HG03066 (cell line): Measurements from ENCODE around the gene LRRC45.
"Not testable (repeated sequence)": the region's sequence is repeated elsewhere in the genome, so short reads cannot be mapped to it uniquely, and the experiment has no call there.

ENCODE experiments used
- ATAC-seq: cut with Tn5 transposase; IDR thresholded peaks from one replicate; pipeline ENCODE4 v1.9.1; 2021; ENCODE audit warnings: low read depth; ENCODE audit not compliant: unreplicated experiment

Gene LRRC45

DNA sequence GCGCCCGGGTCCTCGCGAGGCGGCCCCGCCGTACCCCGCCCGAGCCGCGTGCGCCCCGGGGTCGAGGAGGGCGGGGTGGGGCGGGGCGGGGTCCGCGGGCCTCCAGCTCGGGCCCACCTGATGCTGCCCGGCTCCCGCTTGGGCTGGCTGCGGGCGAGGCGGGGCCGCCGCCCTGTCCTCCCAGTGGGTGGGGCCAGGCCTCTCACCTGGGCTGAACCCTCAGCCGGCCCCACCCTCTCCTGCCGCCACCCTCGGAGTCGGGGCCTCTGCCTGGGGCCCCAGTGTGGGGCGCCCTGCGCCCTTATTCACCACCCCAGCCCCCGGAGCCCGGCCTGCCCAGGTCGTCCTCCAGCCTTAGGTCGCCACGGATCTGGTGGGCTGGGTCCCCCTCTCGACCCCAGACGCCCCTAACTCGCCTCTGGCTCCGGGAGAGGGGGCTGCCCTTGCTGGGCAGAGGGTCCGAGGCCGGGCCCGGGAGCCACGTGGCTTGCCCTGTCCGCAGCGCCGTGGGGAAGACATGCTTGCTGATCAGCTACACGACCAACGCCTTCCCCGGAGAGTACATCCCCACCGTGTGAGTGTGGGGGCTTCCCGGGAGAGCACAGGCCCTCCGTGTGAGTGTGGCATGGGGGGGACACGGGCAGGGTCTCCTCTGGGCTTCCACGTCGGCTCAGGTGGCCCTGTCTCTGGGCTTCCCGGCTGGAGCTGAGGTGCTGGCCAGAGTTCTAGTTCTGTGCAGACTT, 9.0 kb downstream of the LRRC45 start:
- ATAC-seq: no peak

DNA sequence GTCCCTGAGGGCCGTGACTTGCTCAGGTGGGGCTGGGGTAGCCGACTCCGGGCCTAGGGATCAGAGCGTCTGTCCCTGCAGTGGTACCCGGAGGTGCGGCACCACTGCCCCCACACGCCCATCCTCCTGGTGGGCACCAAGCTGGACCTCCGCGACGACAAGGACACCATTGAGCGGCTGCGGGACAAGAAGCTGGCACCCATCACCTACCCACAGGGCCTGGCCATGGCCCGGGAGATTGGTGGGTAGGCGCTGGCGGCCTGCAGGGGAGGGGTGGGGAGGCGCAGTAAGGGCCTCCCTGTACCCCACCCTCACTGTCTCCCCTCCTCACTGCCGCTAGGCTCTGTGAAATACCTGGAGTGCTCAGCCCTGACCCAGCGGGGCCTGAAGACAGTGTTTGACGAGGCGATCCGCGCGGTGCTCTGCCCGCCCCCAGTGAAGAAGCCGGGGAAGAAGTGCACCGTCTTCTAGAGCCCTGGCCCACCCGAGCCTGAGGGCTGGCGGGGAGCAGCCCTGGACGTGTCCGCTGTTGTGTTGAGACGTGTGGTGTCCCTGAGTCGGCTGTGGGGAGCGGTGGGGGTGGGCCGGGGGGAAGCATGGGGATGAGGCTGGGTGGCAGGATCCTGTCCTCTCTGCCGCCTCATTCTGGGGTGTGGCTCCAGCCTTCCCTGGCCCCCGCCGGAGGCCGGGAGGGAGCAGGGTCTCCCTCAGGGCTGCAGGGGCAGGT, 10.4 kb downstream of the LRRC45 start:
- ATAC-seq: no peak

- ATAC-seq: no peak
Observed at GRCh38 chr17:82034371-82035011, 11.4 kb downstream of the LRRC45 start.

- no peak for ATAC-seq
Observed at GRCh38 chr17:82035488-82035887, 12.4 kb downstream of the LRRC45 start.

- no peak for ATAC-seq
Observed at GRCh38 chr17:82035956-82036633, 13.0 kb downstream of the LRRC45 start.

GRCh38 chr17:82036634-82037091, 13.6 kb downstream of the LRRC45 start:
- no peak for ATAC-seq

DNA sequence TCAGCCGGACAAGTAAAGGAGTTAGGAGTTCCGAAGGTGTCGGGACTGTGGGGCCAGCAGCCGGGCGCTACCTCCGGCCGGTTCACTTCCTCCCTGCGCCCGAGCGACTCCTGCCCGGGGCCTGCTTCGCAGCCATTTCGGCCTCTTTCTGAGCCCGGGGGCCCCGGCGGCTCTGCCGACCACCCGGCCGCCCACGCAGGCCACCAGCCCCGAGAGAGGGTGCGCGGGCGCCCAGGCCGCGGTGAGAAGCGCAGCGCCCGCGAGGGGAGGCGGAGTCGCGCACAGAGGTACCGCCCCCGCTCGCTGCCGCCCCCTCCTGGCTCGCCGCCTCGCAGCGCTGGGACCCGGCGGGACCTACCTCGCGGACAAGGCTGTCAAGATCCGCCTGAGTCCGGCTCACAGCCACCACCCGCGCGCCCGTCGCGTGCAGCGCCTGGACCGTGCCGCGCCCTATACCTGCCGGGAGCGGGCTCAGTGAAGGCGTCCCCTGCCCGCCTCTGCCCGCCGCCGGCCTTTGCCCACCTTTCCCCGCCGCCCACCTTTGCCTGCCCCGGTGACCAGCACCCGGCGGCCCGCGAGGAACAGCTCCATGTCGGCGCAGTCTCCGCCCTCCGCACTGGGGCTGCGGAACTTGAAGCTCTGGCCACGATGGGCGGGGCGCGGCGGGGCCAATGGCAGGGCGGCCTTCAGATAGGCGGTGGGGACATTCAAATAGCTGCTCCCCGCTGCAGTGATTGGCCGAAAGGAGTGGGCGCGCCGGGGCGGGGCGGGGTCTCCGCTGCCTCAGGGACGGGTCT, 14.2 kb downstream of the LRRC45 start, which contains the start of gene DCXR:
Gene DCXR (minus strand): TSS at position 606 of the 797 bp plus-strand sequence. CDS start 15 bp downstream, at position 591.
- ATAC-seq: peak; percentile 85

- ATAC-seq: no peak
Observed at GRCh38 chr17:82037889-82038195, 14.7 kb downstream of the LRRC45 start.

GRCh38 chr17:82038796-82039409, 15.8 kb downstream of the LRRC45 start:
- not testable (repeated sequence) for ATAC-seq

GRCh38 chr17:82039695-82040299, 16.7 kb downstream of the LRRC45 start:
- ATAC-seq: no peak

DNA sequence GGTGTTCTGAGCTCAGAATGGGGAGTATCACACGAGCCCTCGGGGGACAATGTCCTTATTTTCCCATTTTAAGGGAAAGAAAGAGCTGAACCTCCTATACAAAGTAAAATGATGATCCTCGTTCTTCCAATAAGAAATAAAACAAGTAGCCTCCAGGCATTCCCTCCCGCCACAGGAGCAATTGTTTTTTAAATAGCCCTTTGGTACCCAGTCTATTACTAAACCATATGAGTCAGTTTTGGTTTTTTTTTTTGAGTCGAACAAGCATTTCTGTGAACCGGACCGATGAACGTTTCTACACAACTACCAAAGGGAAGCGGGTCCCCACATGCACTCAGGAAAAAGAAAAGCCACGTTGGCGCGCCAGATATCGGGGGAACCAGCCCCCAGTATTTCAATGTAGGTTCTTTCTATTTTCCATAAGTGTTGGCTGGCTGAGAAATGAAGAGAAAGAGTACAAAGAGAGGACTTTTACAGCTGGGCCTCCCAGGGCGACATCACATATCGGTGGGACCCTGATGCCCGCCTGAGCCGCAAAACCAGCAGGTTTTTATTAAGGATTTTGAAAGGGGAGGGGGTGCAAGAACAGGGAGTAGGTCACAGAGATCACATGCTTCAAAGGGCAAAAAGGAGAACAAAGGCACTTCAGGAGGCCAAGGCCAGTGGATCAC, 18.2 kb downstream of the LRRC45 start:
- ATAC-seq: no peak

- ATAC-seq: no peak
Observed at GRCh38 chr17:82042649-82043048, 19.5 kb downstream of the LRRC45 start.

DNA sequence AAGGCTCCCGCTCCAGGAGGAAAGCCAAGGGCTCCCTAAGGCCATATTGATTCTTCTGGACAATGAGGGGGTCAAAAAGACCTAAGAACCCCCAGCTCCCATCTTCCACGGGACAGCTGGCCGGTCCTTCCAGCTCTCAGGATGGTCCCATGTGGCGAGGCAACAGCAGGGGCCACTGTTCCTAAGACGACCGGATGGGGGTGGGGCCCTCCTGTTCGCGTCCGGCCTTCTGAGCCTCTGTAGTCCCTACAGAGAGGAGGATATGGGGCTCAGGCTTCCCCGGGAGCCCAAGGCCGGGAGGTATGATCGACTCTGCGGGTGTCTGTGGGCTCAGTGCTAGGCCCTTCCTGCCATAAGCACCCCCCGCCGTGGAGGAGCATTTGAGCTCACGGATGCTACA, 20.4 kb downstream of the LRRC45 start:
- ATAC-seq: no peak

GRCh38 chr17:82045936-82046484, 22.9 kb downstream of the LRRC45 start:
- no peak for ATAC-seq

DNA sequence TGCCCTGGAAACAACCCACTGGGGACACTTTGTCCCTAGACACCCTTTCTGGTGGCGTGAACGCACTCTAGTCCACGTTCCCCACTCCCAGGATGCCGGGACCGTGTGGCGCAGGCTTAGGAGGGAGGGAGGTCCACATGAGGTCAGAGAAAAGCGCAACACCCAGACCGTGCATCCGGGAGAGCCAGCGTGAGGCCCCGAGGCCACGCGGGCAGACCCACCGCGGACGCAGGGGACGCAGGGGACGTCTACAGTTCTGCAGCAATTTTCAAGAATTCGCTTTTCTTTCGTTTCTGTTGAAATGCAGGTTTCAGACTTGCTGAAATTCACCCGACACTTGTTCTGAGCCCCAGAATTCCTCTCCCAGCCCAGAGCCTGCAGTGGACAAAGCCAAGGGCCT, 23.8 kb downstream of the LRRC45 start:
- no peak for ATAC-seq

DNA sequence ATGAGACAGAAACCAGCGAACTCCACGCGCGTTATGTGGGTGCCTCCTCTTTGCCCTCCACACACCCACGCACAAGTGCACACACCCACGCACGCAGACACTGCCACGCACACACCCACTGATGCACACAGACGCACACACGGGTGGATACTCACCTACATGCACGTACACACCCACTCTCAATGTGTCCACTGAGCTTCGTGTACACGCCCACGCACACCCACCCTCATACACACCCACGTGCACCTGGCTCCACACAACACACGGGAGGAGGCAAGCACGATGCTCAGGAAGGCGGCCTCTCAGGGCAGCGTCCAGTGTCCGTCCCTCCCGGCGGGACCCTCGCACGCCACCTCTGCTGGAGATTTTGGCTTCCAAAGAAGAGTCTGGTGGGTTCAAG, 24.3 kb downstream of the LRRC45 start:
- ATAC-seq: no peak

DNA sequence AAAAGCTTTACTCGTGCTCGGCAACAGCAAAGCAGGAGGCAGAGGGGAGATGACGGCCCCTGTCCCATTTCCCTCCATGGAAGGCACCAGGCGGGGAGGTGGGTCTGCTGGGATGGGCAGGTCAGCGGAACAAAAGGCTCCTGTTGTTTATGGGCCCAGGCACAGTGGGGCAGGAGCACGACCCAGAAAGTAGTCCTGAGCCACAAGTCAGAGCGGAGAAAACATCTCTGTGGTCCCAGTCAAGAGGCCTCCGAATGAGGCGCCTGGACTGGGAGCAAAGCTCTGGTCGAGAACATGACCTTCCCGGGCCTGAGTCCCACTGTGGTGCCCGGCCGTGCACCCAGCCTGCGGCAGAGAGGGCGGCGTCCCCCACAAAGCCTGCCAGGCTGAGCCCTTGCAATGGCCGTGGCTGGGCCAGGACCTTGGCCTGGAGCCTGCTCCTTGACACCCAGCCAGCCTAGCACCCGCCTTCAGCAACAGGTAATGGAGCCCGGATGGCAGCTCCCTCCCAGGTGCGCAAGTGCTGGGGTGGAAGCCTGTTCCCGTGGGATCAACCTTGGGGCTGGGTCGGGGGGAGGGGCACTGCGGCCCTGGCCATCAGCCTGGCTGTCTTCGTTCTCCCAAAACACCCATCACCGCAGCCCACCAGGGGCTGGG, 24.9 kb downstream of the LRRC45 start:
- ATAC-seq: no peak

DNA sequence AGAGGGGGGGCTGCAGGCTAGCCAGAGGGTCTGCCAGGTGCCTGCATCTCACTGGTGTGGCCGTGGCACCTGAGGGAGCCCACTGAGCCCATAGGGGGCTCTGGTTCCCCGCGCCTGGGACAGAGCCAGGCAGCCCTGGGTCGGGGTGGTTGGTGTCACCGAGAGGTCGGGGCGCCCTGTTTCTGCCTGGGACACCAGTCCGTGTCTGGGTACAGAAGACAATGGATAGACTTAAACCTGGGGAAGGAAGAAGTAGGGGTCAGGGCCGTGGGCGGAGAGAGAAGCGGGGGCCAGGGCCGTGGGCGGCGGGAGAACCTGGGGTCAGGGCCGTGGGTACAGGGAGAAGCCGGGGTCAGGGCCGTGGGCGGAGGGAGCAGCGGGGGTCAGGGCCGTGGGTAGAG, 25.5 kb downstream of the LRRC45 start:
- ATAC-seq: no peak
